Measurements from ENCODE around the gene CASQ2.

DNA sequence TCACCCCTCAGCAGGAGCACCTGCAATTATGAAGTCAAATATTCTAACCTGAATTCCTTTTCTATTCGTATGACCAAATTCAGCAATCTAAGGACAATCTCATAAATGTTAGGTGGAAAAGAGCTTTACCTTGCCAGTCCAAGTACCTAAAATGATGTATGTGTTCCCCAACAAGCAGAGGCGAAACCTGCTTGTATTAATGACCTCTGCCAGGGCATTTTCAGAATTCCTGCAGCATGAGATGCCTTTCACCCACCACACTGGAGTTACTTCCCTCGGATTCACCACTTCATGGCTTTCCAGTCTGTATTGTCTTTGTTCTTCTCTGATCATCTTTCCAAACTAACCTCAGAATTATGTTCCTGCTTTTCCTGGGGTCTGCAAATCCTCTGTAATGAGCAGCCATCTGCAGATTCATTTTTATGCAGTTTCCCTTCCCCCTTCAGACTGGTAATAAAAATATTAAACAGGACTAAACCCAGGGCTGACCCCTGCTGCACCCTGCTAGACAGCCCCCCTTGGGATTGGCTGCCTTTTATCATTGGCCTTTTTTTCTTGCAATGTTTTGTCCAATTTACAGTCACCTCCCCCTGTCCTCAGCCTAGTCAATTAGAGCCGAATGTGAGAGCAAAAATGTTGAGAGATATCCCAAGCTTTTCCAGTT lies 26.6 kb upstream of the CASQ2 start:
- TF ChIP-seq, protein P1, sequence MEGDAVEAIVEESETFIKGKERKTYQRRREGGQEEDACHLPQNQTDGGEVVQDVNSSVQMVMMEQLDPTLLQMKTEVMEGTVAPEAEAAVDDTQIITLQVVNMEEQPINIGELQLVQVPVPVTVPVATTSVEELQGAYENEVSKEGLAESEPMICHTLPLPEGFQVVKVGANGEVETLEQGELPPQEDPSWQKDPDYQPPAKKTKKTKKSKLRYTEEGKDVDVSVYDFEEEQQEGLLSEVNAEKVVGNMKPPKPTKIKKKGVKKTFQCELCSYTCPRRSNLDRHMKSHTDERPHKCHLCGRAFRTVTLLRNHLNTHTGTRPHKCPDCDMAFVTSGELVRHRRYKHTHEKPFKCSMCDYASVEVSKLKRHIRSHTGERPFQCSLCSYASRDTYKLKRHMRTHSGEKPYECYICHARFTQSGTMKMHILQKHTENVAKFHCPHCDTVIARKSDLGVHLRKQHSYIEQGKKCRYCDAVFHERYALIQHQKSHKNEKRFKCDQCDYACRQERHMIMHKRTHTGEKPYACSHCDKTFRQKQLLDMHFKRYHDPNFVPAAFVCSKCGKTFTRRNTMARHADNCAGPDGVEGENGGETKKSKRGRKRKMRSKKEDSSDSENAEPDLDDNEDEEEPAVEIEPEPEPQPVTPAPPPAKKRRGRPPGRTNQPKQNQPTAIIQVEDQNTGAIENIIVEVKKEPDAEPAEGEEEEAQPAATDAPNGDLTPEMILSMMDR (IDR thresholded peaks at IDR 0.05): no peak
- no peak for TF ChIP-seq POLR2A (IDR thresholded peaks at IDR 0.05)
